HCT116 (cell line): ENCODE results near the gene PRMT3. TPM values are rescaled to one million over a fixed set of nuclear protein-coding genes. Genes with fewer than 3 reads are reported as not detected.

Experiments
- ATAC-seq: fragments of 200-7000 bp; cut with Tn5 transposase; 2 replicates; pipeline ENCODE4 v1.9.1; 2020; ENCODE audit warnings: mild to moderate bottlenecking, moderate library complexity
- BruUV-seq: library from RNA; stranded (reverse); fragments of 400-500 nt; replicated peaks from 2 replicates; lab custom pipeline; 2021; lab: Mats Ljungman, UMichigan
- CTCF ChIA-PET: fragments of 300-600 bp; sonication (Branson Sonifier 250); formaldehyde crosslinking; loops from one replicate; lab custom pipeline; 2021; ENCODE audit warnings: antibody characterized with exemption; lab: Charles Lee
- POLR2A ChIA-PET: fragments of 300-600, 350-600 bp; sonication (Branson Sonifier 250); formaldehyde crosslinking; loops from one replicate; lab custom pipeline; 2021; ENCODE audit warnings: antibody characterized with exemption; lab: Charles Lee
- RAD21 ChIA-PET, 2 experiments: fragments of 300-600 bp; sonication (Branson Sonifier 250); formaldehyde crosslinking; loops; one replicate each; lab custom pipeline; 2023; ENCODE audit warnings: low total read pairs in 2 of 2; ENCODE audit not compliant: uncharacterized antibody in 2 of 2, unreplicated experiment in 2 of 2, low non-redundant PET in 1 of 2; lab: Charles Lee
- DNase-seq: peaks from one replicate; pipeline ENCODE4 v3.0.0-alpha.2; 2010; ENCODE audit warnings: low read depth, low spot score
- H2AFZ ChIP-seq: fragments of 200-600 bp; shearing (Covaris generic), sonication (generic); 2 replicates; pipeline ENCODE4 v1.6.1; 2017; ENCODE audit warnings: low read depth, mixed run types, mixed read lengths, antibody characterized with exemption, low read length; ENCODE audit not compliant: poor library complexity, severe bottlenecking
- H3K27ac ChIP-seq: 2 replicates; pipeline ENCODE4 v1.5.1; 2012; ENCODE audit warnings: low read depth, low read length
- H3K27me3 ChIP-seq: fragments of 200-600 bp; sonication (generic); 2 replicates; pipeline ENCODE4 v1.6.1; 2016; ENCODE audit warnings: mixed run types, low read length, mixed read lengths; ENCODE audit not compliant: insufficient read depth
- H3K36me3 ChIP-seq, 2 experiments: fragments of 200-500 bp in 1 of 2; fragments of 200-600 bp in 1 of 2; sonication (Bioruptor generic) in 1 of 2; sonication (generic) in 1 of 2; 2 replicates each; pipeline versions ENCODE4 v1.5.1 to v1.6.1; 2014 to 2016; ENCODE audit warnings: low read length in 2 of 2, inconsistent platforms in 1 of 2, mixed read lengths in 1 of 2, mixed run types in 1 of 2; ENCODE audit not compliant: insufficient read depth in 2 of 2, control insufficient read depth in 1 of 2
- H3K4me1 ChIP-seq, 2 experiments: fragments of 200-600 bp in 1 of 2; sonication (generic) in 1 of 2; 2 replicates each; pipeline versions ENCODE4 v1.5.1 to v1.6.1; 2012 to 2017; ENCODE audit warnings: low read length in 2 of 2, inconsistent platforms in 1 of 2, mild to moderate bottlenecking in 1 of 2, mixed read lengths in 1 of 2, mixed run types in 1 of 2, moderate library complexity in 1 of 2; ENCODE audit not compliant: insufficient read depth in 2 of 2, control insufficient read depth in 1 of 2
- H3K4me2 ChIP-seq: fragments of 200-600 bp; sonication (generic); 2 replicates; pipeline ENCODE4 v1.6.1; 2017; ENCODE audit warnings: mixed run types, low read length, mixed read lengths
- H3K4me3 ChIP-seq, 2 experiments: fragments of 200-600 bp in 1 of 2; sonication (generic) in 1 of 2; replicated peaks in 1 of 2; 2 replicates each; pipeline ENCODE4 v1.5.1; 2011 to 2016; ENCODE audit warnings: low read length in 2 of 2, control low read depth in 1 of 2, low read depth in 1 of 2, mild to moderate bottlenecking in 1 of 2, mixed read lengths in 1 of 2, mixed run types in 1 of 2
- H3K79me2 ChIP-seq: fragments of 200-600 bp; sonication (generic); 2 replicates; pipeline ENCODE4 v1.6.1; 2017; ENCODE audit warnings: mild to moderate bottlenecking, mixed run types, low read length, moderate library complexity, mixed read lengths; ENCODE audit not compliant: insufficient read depth
- H3K9ac ChIP-seq: fragments of 200-600 bp; sonication (generic); 2 replicates; pipeline ENCODE4 v1.6.1; 2016; ENCODE audit warnings: low read length, mixed read lengths
- H3K9me2 ChIP-seq: fragments of 200-600 bp; sonication (generic), shearing (Covaris generic); 2 replicates; pipeline ENCODE4 v1.6.1; 2017; ENCODE audit warnings: mixed run types, mild to moderate bottlenecking, moderate library complexity; ENCODE audit not compliant: insufficient read depth
- H3K9me3 ChIP-seq, 2 experiments: fragments of 200-500 bp in 1 of 2; fragments of 200-600 bp in 1 of 2; sonication (Bioruptor generic) in 1 of 2; sonication (generic) in 1 of 2; 2 replicates each; pipeline ENCODE4 v1.6.1; 2014 to 2017; ENCODE audit warnings: low read length in 2 of 2, mixed read lengths in 2 of 2, inconsistent platforms in 1 of 2, low read depth in 1 of 2, mild to moderate bottlenecking in 1 of 2, mixed run types in 1 of 2, moderate library complexity in 1 of 2; ENCODE audit not compliant: control insufficient read depth in 1 of 2, insufficient read depth in 1 of 2
- H4K20me1 ChIP-seq: fragments of 200-600 bp; sonication (generic), shearing (Covaris generic); 2 replicates; pipeline ENCODE4 v1.6.1; 2017; ENCODE audit warnings: mixed run types, mild to moderate bottlenecking, moderate library complexity; ENCODE audit not compliant: insufficient read depth
- CEBPB ChIP-seq: IDR thresholded peaks from 2 replicates; pipeline ENCODE4 v1.6.1; 2012; ENCODE audit warnings: low read depth
- CTCF ChIP-seq, 3 experiments: fragments of 200-600 bp in 1 of 3; sonication (generic) in 1 of 3; IDR thresholded peaks in 2 of 3; conservative IDR thresholded peaks in 1 of 3; 2 replicates each; pipeline ENCODE4 v1.5.1; 2012 to 2017; ENCODE audit warnings: low read depth in 2 of 3, low read length in 2 of 3, antibody characterized with exemption in 1 of 3, borderline replicate concordance in 1 of 3, control low read depth in 1 of 3, mild to moderate bottlenecking in 1 of 3, mixed read lengths in 1 of 3, mixed run types in 1 of 3, moderate library complexity in 1 of 3; ENCODE audit not compliant: insufficient read depth in 1 of 3
- FOSL1 ChIP-seq: IDR thresholded peaks from 2 replicates; pipeline ENCODE4 v1.6.1; 2012; ENCODE audit warnings: low read depth
- JUND ChIP-seq: IDR thresholded peaks from 2 replicates; pipeline ENCODE4 v1.6.1; 2012
- POLR2A ChIP-seq: IDR thresholded peaks from 2 replicates; pipeline ENCODE4 v1.7.0; 2011; ENCODE audit warnings: borderline replicate concordance; ENCODE audit not compliant: insufficient read depth, insufficient read length; ENCODE audit errors: extremely low read depth
- POLR2AphosphoS5 ChIP-seq: IDR thresholded peaks from 2 replicates; pipeline ENCODE4 v1.6.1; 2011; ENCODE audit warnings: mild to moderate bottlenecking, low read depth, low read length, moderate library complexity
- SIN3A ChIP-seq: IDR thresholded peaks from 2 replicates; pipeline ENCODE4 v1.6.1; 2012; ENCODE audit warnings: low read depth
- YY1 ChIP-seq: IDR thresholded peaks from 2 replicates; pipeline ENCODE4 v1.6.1; 2011; ENCODE audit warnings: low read length, low read depth, moderate library complexity, mild to moderate bottlenecking; ENCODE audit not compliant: insufficient replicate concordance; ENCODE audit errors: extremely low read depth
- intact Hi-C: fragments of 100-400 bp; cut with micrococcal nuclease; formaldehyde crosslinking; loops from 2 replicates; pipeline ENCODE4 v1.10.0; 2022
- total RNA-seq: library from RNA; stranded (reverse); gene quantifications from one replicate; pipeline ENCODE4 v1.2.1, GENCODE V29; 2021; ENCODE audit not compliant: unreplicated experiment
- TF ChIP-seq, protein P1 (sequence below): IDR thresholded peaks from 2 replicates; pipeline ENCODE4 v1.6.1; 2012

The PRMT3 gene
- total RNA-seq, 1 experiment from 2014 or later: 24.3 TPM

DNA sequence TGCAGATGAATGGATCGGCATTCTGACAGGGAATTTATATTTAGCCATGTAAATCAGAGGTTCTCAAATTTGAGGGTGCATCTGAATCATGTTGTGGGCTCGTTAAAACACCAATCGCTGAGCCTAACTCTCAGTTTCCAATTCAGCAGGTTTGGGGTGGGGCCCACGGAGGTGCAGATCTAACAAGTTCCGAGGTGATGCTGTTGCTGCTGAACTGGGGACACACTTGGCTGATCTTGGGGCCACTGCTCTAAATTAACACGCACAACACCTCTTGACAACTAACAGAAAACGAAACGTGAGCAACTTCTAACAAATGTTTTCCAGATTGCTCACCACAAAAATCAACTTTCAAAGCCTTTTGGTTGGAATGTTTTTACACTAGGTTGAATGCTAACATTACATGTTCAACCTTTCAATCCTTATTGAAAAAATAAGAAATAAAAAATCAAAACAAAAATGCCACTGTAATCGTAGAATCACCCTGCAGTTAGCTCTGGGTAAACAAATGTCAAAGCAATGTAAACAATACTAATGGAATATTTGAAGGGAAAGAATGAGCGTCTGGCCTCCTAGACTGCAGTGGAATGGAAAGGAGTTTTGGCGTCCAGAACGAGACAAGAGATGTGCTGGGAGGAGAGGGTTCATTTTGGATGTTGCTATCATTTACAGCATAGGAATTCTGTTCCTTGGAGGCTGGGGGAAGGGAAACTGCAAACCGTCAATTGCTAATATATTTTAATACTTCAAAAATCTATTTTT, 143.6 kb downstream of the PRMT3 start:
- Histone ChIP-seq H3K36me3 (no peaks in the 10 kb centered on the region), H3K27me3 (no peaks in the 10 kb centered on the region), H2AFZ (no peak overlapping the region), H3K4me2 (no peak overlapping the region), H4K20me1 (no peaks in the 10 kb centered on the region)
- TF ChIP-seq POLR2AphosphoS5 (no peak), CEBPB (no peak), CTCF (IDR thresholded peaks at IDR 0.05 in 2 of 3, conservative IDR thresholded peaks at IDR 0.05 in 1 of 3; ENCODE audit: borderline replicate concordance in 1 of 3, insufficient read depth in 1 of 3, low read depth in 2 of 3, low read length in 2 of 3) (no peak), YY1 (no peak), JUND (no peak), POLR2A (no peak), SIN3A (no peak), FOSL1 (no peak)
- TF ChIP-seq, protein P1, sequence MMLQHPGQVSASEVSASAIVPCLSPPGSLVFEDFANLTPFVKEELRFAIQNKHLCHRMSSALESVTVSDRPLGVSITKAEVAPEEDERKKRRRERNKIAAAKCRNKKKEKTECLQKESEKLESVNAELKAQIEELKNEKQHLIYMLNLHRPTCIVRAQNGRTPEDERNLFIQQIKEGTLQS: no peak
- TF ChIP-seq, all 23 proteins: peak for 0
- Histone ChIP-seq H3K27ac (no peak overlapping the region), H3K79me2 (no peaks in the 10 kb centered on the region), H3K4me1 (no peaks in the 10 kb centered on the region), H3K9me3 (no peaks in the 10 kb centered on the region), H3K9ac (no peak overlapping the region), H3K9me2 (no peaks in the 10 kb centered on the region), H3K4me3 (no peak overlapping the region)
- ChIA-PET CTCF (no interaction called here), POLR2A (no interaction called here), RAD21 (no interaction called here)
- ATAC-seq (no peak), DNase-seq (no peak)
- intact Hi-C loops: no loop called here
- BruUV-seq: no TSS peak
